ENCODE results near the gene OSR1.

Gene OSR1

DNA sequence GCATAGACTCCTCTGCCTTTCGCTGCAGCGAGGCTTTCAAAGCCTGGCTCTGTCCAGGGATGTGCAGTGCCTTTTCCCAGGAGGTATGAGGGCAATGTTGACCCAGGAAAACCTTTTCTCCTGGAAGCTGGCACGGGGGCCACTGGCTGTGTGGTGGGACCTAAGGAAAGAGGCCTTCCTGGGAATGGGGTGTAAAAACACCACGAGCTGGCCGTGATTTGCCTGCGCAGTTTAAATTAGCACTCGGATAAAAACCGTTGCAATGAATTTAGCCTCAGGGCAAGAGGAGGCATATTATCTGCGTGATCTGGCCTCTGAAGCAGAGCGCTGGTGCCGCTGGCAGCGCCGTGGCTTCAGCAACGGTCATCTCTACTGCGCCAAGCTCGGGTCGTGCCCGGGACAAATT lies 3.0 kb downstream of the OSR1 start:
- no peak for DNase-seq (ENCODE audit: low read depth)
- peak overlapping the region; percentile 91 for H3K4me3 ChIP-seq (ENCODE audit: control insufficient read depth, low read depth, low read length)
- TF ChIP-seq, protein P1, sequence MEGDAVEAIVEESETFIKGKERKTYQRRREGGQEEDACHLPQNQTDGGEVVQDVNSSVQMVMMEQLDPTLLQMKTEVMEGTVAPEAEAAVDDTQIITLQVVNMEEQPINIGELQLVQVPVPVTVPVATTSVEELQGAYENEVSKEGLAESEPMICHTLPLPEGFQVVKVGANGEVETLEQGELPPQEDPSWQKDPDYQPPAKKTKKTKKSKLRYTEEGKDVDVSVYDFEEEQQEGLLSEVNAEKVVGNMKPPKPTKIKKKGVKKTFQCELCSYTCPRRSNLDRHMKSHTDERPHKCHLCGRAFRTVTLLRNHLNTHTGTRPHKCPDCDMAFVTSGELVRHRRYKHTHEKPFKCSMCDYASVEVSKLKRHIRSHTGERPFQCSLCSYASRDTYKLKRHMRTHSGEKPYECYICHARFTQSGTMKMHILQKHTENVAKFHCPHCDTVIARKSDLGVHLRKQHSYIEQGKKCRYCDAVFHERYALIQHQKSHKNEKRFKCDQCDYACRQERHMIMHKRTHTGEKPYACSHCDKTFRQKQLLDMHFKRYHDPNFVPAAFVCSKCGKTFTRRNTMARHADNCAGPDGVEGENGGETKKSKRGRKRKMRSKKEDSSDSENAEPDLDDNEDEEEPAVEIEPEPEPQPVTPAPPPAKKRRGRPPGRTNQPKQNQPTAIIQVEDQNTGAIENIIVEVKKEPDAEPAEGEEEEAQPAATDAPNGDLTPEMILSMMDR (conservative IDR thresholded peaks at IDR 0.05; ENCODE audit: control insufficient read depth, insufficient read depth, low read depth, low read length) = no peak

GRCh38 chr2:19355014-19355405 lies 3.4 kb downstream of the OSR1 start:
- H3K4me3 ChIP-seq (ENCODE audit: control insufficient read depth, low read depth, low read length) = peak overlapping the region; percentile 91

DNA sequence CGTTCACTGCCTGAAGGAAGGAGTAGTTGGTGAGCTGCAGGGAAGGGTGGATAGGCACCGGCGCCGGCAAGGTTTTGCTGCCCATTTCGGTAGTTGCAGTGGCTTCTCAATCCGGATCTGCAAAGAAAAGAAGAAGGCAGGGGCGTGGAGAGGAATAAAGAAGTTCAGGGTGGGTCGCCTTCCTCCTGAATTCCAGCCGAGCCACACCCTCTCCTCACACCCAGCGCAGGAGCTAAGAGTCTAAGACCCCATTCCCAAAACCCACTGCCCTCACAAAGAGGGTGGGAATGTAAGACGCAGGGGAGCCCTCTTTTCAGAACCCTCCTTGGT lies 4.7 kb downstream of the OSR1 start:
- no peak for DNase-seq (ENCODE audit: low read depth)
- H3K4me3 ChIP-seq (ENCODE audit: control insufficient read depth, low read depth, low read length) = no peak overlapping the region
- TF ChIP-seq, protein P1 (conservative IDR thresholded peaks at IDR 0.05; ENCODE audit: control insufficient read depth, insufficient read depth, low read depth, low read length) = no peak

More at GRCh38 chr2:19355014-19355405, 3.4 kb downstream of the OSR1 start:
- no peak for DNase-seq (ENCODE audit: low read depth)
- TF ChIP-seq, protein P1 (conservative IDR thresholded peaks at IDR 0.05; ENCODE audit: control insufficient read depth, insufficient read depth, low read depth, low read length) = no peak

DNA sequence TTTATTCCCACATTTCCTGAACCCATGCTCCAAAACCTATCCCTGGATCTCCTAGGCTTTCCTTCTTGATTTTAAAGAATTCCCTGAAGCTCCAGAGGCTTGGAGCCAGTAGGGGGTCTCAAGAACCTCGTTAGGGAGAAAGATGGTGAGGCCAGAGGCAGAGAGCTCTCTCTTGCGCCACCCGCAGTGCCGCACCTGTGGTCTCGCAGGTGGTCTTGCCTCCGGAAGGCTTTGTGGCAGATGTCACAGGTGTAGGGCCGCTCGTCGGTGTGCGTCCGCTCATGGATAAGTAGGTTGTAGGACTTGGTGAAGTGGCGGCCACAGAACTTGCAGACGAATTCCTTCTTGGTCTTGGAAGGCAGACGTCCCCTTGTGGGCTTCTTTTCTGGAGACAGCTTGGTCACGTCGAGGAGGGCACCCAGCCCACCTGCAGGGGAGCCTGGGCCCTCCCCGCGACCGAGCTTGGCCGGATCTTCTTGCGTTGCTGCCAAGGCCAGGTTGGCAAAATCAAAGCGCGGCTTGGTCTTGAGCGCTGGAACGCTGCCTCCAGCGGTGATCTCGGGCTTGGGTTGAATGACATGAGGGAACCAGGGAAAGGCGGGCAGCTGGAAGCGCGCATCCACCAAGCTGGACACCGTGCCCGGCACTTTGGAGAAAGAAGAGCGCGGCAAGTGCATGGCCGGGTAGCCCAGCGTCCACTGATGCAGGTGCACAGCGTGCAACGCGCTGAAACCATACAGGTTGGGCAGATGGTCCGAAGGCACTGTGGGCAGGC lies 5.3 kb downstream of the OSR1 start:
- DNase-seq (ENCODE audit: low read depth) = no peak
- no peak overlapping the region for H3K4me3 ChIP-seq (ENCODE audit: control insufficient read depth, low read depth, low read length)
- TF ChIP-seq, protein P1 (conservative IDR thresholded peaks at IDR 0.05; ENCODE audit: control insufficient read depth, insufficient read depth, low read depth, low read length) = no peak

DNA sequence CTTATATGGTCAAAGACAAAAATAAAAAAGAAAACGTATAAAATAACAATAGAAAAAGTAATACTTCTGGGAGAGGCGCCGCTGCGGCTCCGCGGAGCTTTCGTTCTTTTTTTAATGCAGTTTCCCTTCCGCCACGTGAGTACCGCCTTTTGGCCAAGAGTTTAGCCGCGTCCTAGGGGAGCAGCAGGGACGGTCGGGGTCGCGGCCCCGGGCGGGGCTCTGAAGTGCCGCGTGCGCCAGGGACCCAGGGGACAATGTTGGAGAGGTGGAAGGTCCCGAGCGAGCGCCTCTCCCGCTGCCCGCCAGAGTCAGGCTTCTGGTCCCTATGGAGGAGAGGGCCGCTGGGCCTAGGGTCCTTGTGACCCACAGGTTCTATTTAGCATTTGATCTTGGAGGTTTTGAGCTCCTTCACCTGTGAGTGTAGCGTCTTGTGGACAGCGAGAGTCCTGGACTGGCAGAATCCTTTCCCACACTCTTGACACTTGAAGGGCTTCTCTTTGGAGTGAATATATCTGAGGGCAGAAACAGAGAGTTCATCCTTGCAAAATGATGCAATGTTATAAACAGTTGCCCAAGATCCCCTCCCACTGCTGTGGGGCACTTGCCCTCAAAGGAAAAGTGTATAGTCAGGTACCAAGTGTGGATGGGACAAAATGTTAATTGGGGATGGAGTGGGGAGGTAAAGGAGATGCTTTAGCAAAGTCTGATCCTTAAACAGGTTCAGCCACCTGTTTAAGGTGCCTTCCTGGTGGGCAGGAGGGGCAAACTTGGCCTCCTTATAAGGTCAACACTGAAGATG lies 6.3 kb downstream of the OSR1 start:
- H3K4me3 ChIP-seq (ENCODE audit: control insufficient read depth, low read depth, low read length) = no peak overlapping the region
- no peak for DNase-seq (ENCODE audit: low read depth)
- TF ChIP-seq, protein P1 (conservative IDR thresholded peaks at IDR 0.05; ENCODE audit: control insufficient read depth, insufficient read depth, low read depth, low read length) = no peak

GRCh38 chr2:19351499-19351898 lies 6.9 kb downstream of the OSR1 start:
- no peak overlapping the region for H3K4me3 ChIP-seq (ENCODE audit: control insufficient read depth, low read depth, low read length)
- TF ChIP-seq, protein P1 (conservative IDR thresholded peaks at IDR 0.05; ENCODE audit: control insufficient read depth, insufficient read depth, low read depth, low read length) = no peak
- no peak for DNase-seq (ENCODE audit: low read depth)
